Ramos (cell line): Measurements from ENCODE around the gene PLCB4.

Experiments
- in situ Hi-C: fragments of 300-500 bp; cut with MboI; formaldehyde crosslinking; loops from one replicate; pipeline ENCODE4 v1.14.3; 2022; ENCODE audit warnings: low sequenced_read_pairs; ENCODE audit not compliant: unreplicated experiment

The PLCB4 gene

GRCh38 chr20:9499126-9499899 lies 430.4 kb downstream of the PLCB4 start:
- in situ Hi-C loops, result no loop called here

GRCh38 chr20:9500121-9500520 lies 431.2 kb downstream of the PLCB4 start:
- in situ Hi-C loops, result no loop called here

- in situ Hi-C loops, result no loop called here
These were observed 432.6 kb downstream of the PLCB4 start for GRCh38 chr20:9501473-9501872.

GRCh38 chr20:9503526-9504245 lies 434.8 kb downstream of the PLCB4 start:
- in situ Hi-C loops, result no loop called here

GRCh38 chr20:9506280-9506821 lies 437.5 kb downstream of the PLCB4 start:
- in situ Hi-C loops, result no loop called here

- in situ Hi-C loops, result no loop called here
These were observed 438.1 kb downstream of the PLCB4 start for GRCh38 chr20:9506964-9507369.

- in situ Hi-C loops, result no loop called here
These were observed 438.8 kb downstream of the PLCB4 start for GRCh38 chr20:9507544-9508239.

- in situ Hi-C loops, result no loop called here
These were observed 439.4 kb downstream of the PLCB4 start for GRCh38 chr20:9508240-9508661.

- in situ Hi-C loops, result no loop called here
These were observed 439.9 kb downstream of the PLCB4 start for GRCh38 chr20:9508696-9509178.

GRCh38 chr20:9509246-9509645 lies 440.4 kb downstream of the PLCB4 start:
- in situ Hi-C loops, result no loop called here

GRCh38 chr20:9510911-9511310 lies 442.0 kb downstream of the PLCB4 start:
- in situ Hi-C loops, result no loop called here

GRCh38 chr20:9514072-9514460 lies 445.2 kb downstream of the PLCB4 start:
- in situ Hi-C loops, result no loop called here

- in situ Hi-C loops, result no loop called here
These were observed 445.8 kb downstream of the PLCB4 start, which contains the start of gene LAMP5 for GRCh38 chr20:9514461-9515213. TSS of gene LAMP5 (plus strand) at chr20:9514590. CDS start at chr20:9514853, 263 bp downstream.

- in situ Hi-C loops, result no loop called here
These were observed 446.3 kb downstream of the PLCB4 start for GRCh38 chr20:9515214-9515585.

- in situ Hi-C loops, result no loop called here
These were observed 446.9 kb downstream of the PLCB4 start for GRCh38 chr20:9515741-9516233.

- in situ Hi-C loops, result no loop called here
These were observed 447.5 kb downstream of the PLCB4 start for GRCh38 chr20:9516234-9516871.

GRCh38 chr20:9517297-9518162 lies 448.6 kb downstream of the PLCB4 start:
- in situ Hi-C loops, result no loop called here

GRCh38 chr20:9518576-9519175 lies 449.8 kb downstream of the PLCB4 start:
- in situ Hi-C loops, result no loop called here
